Fibroblast of the conjunctiva (primary cell): Measurements from ENCODE around the gene IFI30.

Source experiments
- DNase-seq: peaks from one replicate; pipeline ENCODE4 v3.0.0-alpha.2; 2010; ENCODE audit warnings: low read depth

Gene IFI30

GRCh38 chr19:18225702-18226468 is 52.3 kb downstream of the IFI30 start, which contains the start of gene PDE4C:
Gene PDE4C, minus strand, starts transcription at chr19:18226438. Its CDS starts 23 bp downstream, at chr19:18226415.
- no peak for DNase-seq

- DNase-seq = no peak
Observed at GRCh38 chr19:18226956-18227780, 53.6 kb downstream of the IFI30 start.
